CD14-positive monocyte (primary cell): ENCODE data around the gene CLTC. TPM values are rescaled to one million over a fixed set of nuclear protein-coding genes. Genes with fewer than 3 reads are reported as not detected.

Experiments
- DNase-seq, 3 donors: peaks; one replicate each; pipeline ENCODE4 v3.0.0-alpha.2; 2011 to 2022
- H2AFZ ChIP-seq: 2 replicates; pipeline ENCODE4 v1.6.0; 2012; ENCODE audit warnings: mild to moderate bottlenecking, low read depth, low read length, inconsistent platforms; ENCODE audit not compliant: insufficient read depth, poor library complexity, severe bottlenecking
- H3K27ac ChIP-seq, 2 donors: 1 replicate in 1 of 2; 2 replicates in 1 of 2; pipeline ENCODE4 v1.5.1; 2012 to 2013; ENCODE audit warnings: low read length in 2 of 2, control low read depth in 1 of 2, inconsistent platforms in 1 of 2, low read depth in 1 of 2, mild to moderate bottlenecking in 1 of 2
- H3K27me3 ChIP-seq, 2 donors: one replicate each; pipeline versions ENCODE4 v1.6.0 to v1.6.1; 2011 to 2013; ENCODE audit warnings: low read length in 2 of 2; ENCODE audit not compliant: control insufficient read depth in 2 of 2, insufficient read depth in 2 of 2
- H3K36me3 ChIP-seq, 2 donors: replicated peaks in 1 of 2; 1 replicate in 1 of 2; 2 replicates in 1 of 2; pipeline versions ENCODE4 v1.5.1 to v1.6.1; 2012 to 2013; ENCODE audit warnings: low read length in 2 of 2, control low read depth in 1 of 2, inconsistent platforms in 1 of 2, mild to moderate bottlenecking in 1 of 2; ENCODE audit not compliant: insufficient read depth in 2 of 2, control insufficient read depth in 1 of 2
- H3K4me1 ChIP-seq, 2 donors: 1 replicate in 1 of 2; 2 replicates in 1 of 2; pipeline versions ENCODE4 v1.5.1 to v1.6.1; 2012 to 2013; ENCODE audit warnings: low read length in 2 of 2, control low read depth in 1 of 2, inconsistent platforms in 1 of 2, mild to moderate bottlenecking in 1 of 2, moderate library complexity in 1 of 2; ENCODE audit not compliant: insufficient read depth in 2 of 2, control insufficient read depth in 1 of 2
- H3K4me2 ChIP-seq: replicated peaks from 2 replicates; pipeline ENCODE3; 2012; ENCODE audit warnings: low read length, moderate library complexity, mild to moderate bottlenecking; ENCODE audit not compliant: poor library complexity, severe bottlenecking; ENCODE audit errors: extremely low read depth
- H3K4me3 ChIP-seq, 3 experiments: fragments of 200-600 bp in 1 of 3; sonication (generic) in 1 of 3; replicated peaks in 1 of 3; 1 replicate in 2 of 3; 2 replicates in 1 of 3; pipeline ENCODE4 v1.5.1; 2011 to 2013; ENCODE audit warnings: low read length in 3 of 3, mild to moderate bottlenecking in 3 of 3, control low read depth in 2 of 3, low read depth in 2 of 3, inconsistent platforms in 1 of 3, moderate library complexity in 1 of 3
- H3K79me2 ChIP-seq: 2 replicates; pipeline ENCODE4 v1.6.0; 2012; ENCODE audit warnings: mild to moderate bottlenecking, control low read depth, inconsistent platforms, low read length, moderate library complexity; ENCODE audit not compliant: insufficient read depth
- H3K9ac ChIP-seq: 2 replicates; pipeline ENCODE4 v1.6.0; 2017; ENCODE audit warnings: low read length, mild to moderate bottlenecking; ENCODE audit not compliant: insufficient read depth, poor library complexity, severe bottlenecking
- H3K9me3 ChIP-seq, 2 donors: replicated peaks in 1 of 2; 1 replicate in 1 of 2; 2 replicates in 1 of 2; pipeline versions ENCODE4 v1.5.1 to v1.6.1; 2012 to 2013; ENCODE audit warnings: low read length in 2 of 2, control low read depth in 1 of 2; ENCODE audit not compliant: control insufficient read depth in 1 of 2, insufficient read depth in 1 of 2
- H4K20me1 ChIP-seq: 2 replicates; pipeline ENCODE4 v1.6.0; 2012; ENCODE audit warnings: mild to moderate bottlenecking, low read length, control low read depth, moderate library complexity; ENCODE audit not compliant: insufficient read depth
- H3K27ac Mint-ChIP-seq, 7 donors: one replicate each; pipeline ENCODE4 v1.8.0; 2020; ENCODE audit warnings: mild to moderate bottlenecking in 7 of 7, mixed read lengths in 7 of 7, moderate library complexity in 6 of 7, inconsistent platforms in 2 of 7
- H3K27me3 Mint-ChIP-seq, 3 donors: one replicate each; pipeline ENCODE4 v1.8.0; 2021 to 2022; ENCODE audit warnings: low read depth in 3 of 3, mild to moderate bottlenecking in 3 of 3, mixed read lengths in 3 of 3, moderate library complexity in 3 of 3, inconsistent platforms in 1 of 3
- H3K36me3 Mint-ChIP-seq, 2 donors: one replicate each; pipeline ENCODE4 v1.8.0; 2020; ENCODE audit warnings: mixed read lengths in 2 of 2, inconsistent platforms in 1 of 2, mild to moderate bottlenecking in 1 of 2
- H3K4me1 Mint-ChIP-seq: one replicate; pipeline ENCODE4 v1.8.0; 2020; ENCODE audit warnings: mild to moderate bottlenecking, mixed read lengths
- H3K4me3 Mint-ChIP-seq, 2 donors: one replicate each; pipeline ENCODE4 v1.8.0; 2020; ENCODE audit warnings: mild to moderate bottlenecking in 2 of 2, mixed read lengths in 2 of 2, moderate library complexity in 1 of 2
- H3K9me3 Mint-ChIP-seq, 7 donors: one replicate each; pipeline ENCODE4 v1.8.0; 2020 to 2022; ENCODE audit warnings: mixed read lengths in 7 of 7, mild to moderate bottlenecking in 6 of 7, moderate library complexity in 6 of 7, inconsistent platforms in 2 of 7
- CTCF ChIP-seq: fragments of 200-600 bp; IDR thresholded peaks from one replicate; pipeline ENCODE4 v1.8.0; 2022; ENCODE audit warnings: antibody characterized with exemption, mild to moderate bottlenecking
- WGBS: methylation state at CpG from one replicate; pipeline ENCODE4 v1.1.5; 2013; ENCODE audit warnings: missing lambda C conversion rate; ENCODE audit not compliant: insufficient coverage; 5-methylcytosine and 5-hydroxymethylcytosine counted together
- intact Hi-C, 2 donors: fragments of 100-400 bp; cut with micrococcal nuclease; formaldehyde crosslinking; loops; one replicate each; pipeline versions ENCODE4 v1.15.0 to v1.15.1; 2023
- polyA plus RNA-seq, 3 donors: library from polyadenylated mRNA; depleted of rRNA in 1 of 3; unstranded in 2 of 3; stranded (reverse) in 1 of 3; fragments of 300-500 nt in 2 of 3; fragments of >200 nt in 1 of 3; fragmentation: Illumina TruSeq in 2 of 3; gene quantifications; 1 replicate in 2 of 3; 2 replicates in 1 of 3; pipeline ENCODE4 v1.2.3, GENCODE V29; 2012 to 2021

CLTC gene
- polyA plus RNA-seq, 3 donors, result 63.3 to 102 (median 65.1) TPM

GRCh38 chr17:59722623-59723022 lies 102.9 kb downstream of the CLTC start:
- Histone ChIP-seq H3K79me2 (peaks cover 89% of the 10 kb centered on the region), H3K27ac (peak overlapping the region; percentile 41 to 77), H3K4me2 (peak overlapping the region; percentile 58), H3K9ac (no peak overlapping the region), H3K36me3 (peaks cover 7 to 21% of the 10 kb centered on the region in 2 donors), H3K27me3 (no peaks in the 10 kb centered on the region), H4K20me1 (peaks cover 35% of the 10 kb centered on the region), H3K9me3 (no peaks in the 10 kb centered on the region), H3K4me3 (peak overlapping the region in 1 of 3 experiments; percentile 47), H2AFZ (no peak overlapping the region), H3K4me1 (peaks cover 60 to 67% of the 10 kb centered on the region in 2 donors)
- no CpG with 5 or more reads among the region's 4 CpGs for WGBS
- no peak for TF ChIP-seq CTCF
- peak overlapping the region; percentile 86 to 95 (median 92) for H3K27ac Mint-ChIP-seq
- H3K36me3 Mint-ChIP-seq, result peaks cover 15 to 31% of the 10 kb centered on the region in 2 donors
- no peak for DNase-seq
- no peaks in the 10 kb centered on the region for H3K9me3 Mint-ChIP-seq
- H3K27me3 Mint-ChIP-seq, result peaks cover 0 to 3% (median 0%) of the 10 kb centered on the region in 3 donors
- intact Hi-C loops, result no loop called here
- no peak overlapping the region for H3K4me3 Mint-ChIP-seq
- peaks cover 71% of the 10 kb centered on the region for H3K4me1 Mint-ChIP-seq

GRCh38 chr17:59723041-59723440 lies 103.3 kb downstream of the CLTC start:
- H3K27ac Mint-ChIP-seq, result peak overlapping the region; percentile 86 to 95 (median 92)

More at GRCh38 chr17:59723041-59723440, 103.3 kb downstream of the CLTC start:
- Histone ChIP-seq H3K27me3 (no peaks in the 10 kb centered on the region), H3K4me3 (peak overlapping the region in 1 of 3 experiments; percentile 47), H3K27ac (peak overlapping the region in 1 of 2 donors; percentile 77), H3K36me3 (peaks cover 5 to 18% of the 10 kb centered on the region in 2 donors), H4K20me1 (peaks cover 30% of the 10 kb centered on the region), H3K9ac (no peak overlapping the region), H3K4me2 (peak overlapping the region; percentile 58), H2AFZ (no peak overlapping the region), H3K4me1 (peaks cover 59 to 71% of the 10 kb centered on the region in 2 donors), H3K79me2 (peaks cover 89% of the 10 kb centered on the region), H3K9me3 (no peaks in the 10 kb centered on the region)
- WGBS, result 71% methylated on average over 1 of the region's 1 CpG
- intact Hi-C loops, result no loop called here
- H3K9me3 Mint-ChIP-seq, result no peaks in the 10 kb centered on the region
- peaks cover 0 to 3% (median 0%) of the 10 kb centered on the region in 3 donors for H3K27me3 Mint-ChIP-seq
- H3K36me3 Mint-ChIP-seq, result peaks cover 13 to 27% of the 10 kb centered on the region in 2 donors
- peak overlapping the region; percentile 8 to 49 for H3K4me3 Mint-ChIP-seq
- peaks cover 70% of the 10 kb centered on the region for H3K4me1 Mint-ChIP-seq
- no peak for TF ChIP-seq CTCF
- no peak for DNase-seq
